ENCODE measurements around the gene KIF23. TPM values are rescaled to one million over a fixed set of nuclear protein-coding genes. Genes with fewer than 3 reads are reported as not detected.
"Not testable (repeated sequence)": the region's sequence is repeated elsewhere in the genome, so short reads cannot be mapped to it uniquely, and the experiment has no call there.

The KIF23 gene
- total RNA-seq, 3 donors from 2014 or later: 1.6 to 6.4 (median 2.2) TPM

DNA sequence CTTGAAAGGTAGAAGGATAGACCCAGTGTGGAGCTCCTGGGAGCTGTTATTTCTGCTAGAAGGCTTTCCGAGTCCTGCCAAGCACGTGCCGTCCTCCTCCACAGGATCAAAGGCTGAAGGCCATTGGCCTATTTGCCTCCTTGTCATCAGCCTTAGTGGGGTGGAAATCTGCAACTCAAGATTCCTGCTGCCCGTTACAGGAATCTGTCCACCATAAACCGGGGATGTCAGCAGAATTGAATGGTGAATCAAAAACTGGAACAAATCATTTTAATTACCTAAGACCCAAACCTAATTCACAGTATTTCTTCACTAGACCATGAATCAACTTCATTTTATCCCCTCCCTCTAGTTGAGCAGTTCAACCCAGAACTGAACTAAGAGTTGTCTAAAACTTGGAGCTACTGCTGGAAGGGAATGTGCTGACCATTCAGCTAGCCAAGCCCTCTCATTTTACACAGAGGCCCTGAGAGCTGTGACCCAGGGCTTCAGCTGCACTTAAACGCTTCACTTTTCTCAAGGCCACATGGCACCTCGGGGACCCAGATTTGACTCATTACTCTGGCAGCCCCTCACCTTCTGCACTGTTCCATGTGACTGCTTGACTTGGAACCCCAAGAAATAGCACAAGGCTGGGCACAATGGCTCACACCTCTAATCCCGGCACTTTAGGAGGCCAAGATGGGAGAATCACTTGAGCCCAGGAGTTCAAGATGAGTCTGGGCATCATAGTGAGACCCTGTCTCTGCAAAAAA is 36.8 kb upstream of the KIF23 start:
- no peaks in the 10 kb centered on the region for H3K9me3 ChIP-seq
- intact Hi-C loops (cut with DNase I; ENCODE audit: low total_unique reads): no loop called here
- no peak for DNase-seq (ENCODE audit: low spot score in 2 of 2)

DNA sequence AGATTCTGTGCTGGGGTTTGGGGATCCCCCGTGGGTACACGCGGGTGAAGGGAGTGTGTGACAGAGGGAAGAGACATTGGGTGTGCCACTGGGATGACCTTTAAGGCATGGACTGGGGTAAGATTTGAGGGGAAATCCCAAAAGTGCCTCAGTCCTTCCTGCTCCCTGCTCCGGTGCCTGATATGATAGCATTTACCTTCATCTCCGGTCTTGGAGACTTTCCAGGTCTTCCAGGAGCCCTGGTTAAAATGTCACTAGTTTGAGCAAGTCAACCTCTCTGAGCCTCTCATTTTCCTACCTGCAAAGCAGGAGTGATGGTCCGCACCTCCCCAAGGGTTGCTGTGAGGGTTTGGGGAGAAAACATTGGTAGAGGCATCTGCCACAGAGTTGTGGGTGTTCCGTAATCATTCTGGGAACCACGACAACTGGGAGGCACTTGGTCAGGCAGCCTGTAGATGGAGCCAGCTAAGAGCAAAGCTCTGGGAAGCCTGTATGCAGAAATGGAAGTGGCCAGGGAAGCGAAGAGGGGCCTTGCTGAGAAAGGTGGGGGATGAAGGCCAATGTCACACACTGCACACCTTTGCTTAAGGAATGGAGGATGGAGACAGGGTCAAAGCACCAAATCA is 33.9 kb upstream of the KIF23 start:
- Histone ChIP-seq H3K4me3 (no peak overlapping the region), H3K36me3 (no peaks in the 10 kb centered on the region), H3K9me3 (no peaks in the 10 kb centered on the region), H3K4me1 (no peaks in the 10 kb centered on the region), H3K27me3 (no peaks in the 10 kb centered on the region), H3K27ac (no peak overlapping the region)
- no peak for TF ChIP-seq POLR2AphosphoS5 (IDR thresholded peaks at IDR 0.05)
- TF ChIP-seq CTCF (IDR thresholded peaks at IDR 0.05): no peak
- no peak for TF ChIP-seq POLR2A (IDR thresholded peaks at IDR 0.05)
- no peak for DNase-seq (ENCODE audit: low spot score in 2 of 2)
- intact Hi-C loops (cut with DNase I; ENCODE audit: low total_unique reads): no loop called here

More for the DNA sequence above, 36.8 kb upstream of the KIF23 start:
- Histone ChIP-seq H3K27ac (no peak overlapping the region), H3K36me3 (no peaks in the 10 kb centered on the region), H3K27me3 (no peaks in the 10 kb centered on the region), H3K4me1 (no peaks in the 10 kb centered on the region), H3K4me3 (no peak overlapping the region)
- TF ChIP-seq POLR2A (IDR thresholded peaks at IDR 0.05): no peak
- TF ChIP-seq CTCF (IDR thresholded peaks at IDR 0.05): no peak
- TF ChIP-seq POLR2AphosphoS5 (IDR thresholded peaks at IDR 0.05): no peak

DNA sequence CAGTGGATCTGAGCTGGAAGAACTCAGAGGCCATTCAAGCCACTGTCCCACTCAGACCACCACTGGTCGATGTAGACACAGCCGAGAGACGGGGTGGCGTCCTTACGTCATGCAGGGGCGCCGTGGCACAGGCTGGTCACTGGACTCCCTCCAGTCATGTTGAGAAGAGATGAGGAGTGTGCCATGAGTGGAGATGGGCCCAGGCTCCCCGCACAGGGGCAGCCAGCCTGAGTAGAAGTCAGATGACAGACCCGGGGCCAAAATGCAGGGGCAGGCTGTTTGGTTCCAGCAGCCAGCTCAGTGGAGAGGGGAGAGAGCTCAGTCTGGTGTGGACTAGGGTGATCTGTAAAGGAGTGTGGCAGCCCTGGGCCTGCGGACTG is 33.4 kb upstream of the KIF23 start:
- DNase-seq (ENCODE audit: low spot score in 2 of 2): no peak
- intact Hi-C loops (cut with DNase I; ENCODE audit: low total_unique reads): no loop called here

DNA sequence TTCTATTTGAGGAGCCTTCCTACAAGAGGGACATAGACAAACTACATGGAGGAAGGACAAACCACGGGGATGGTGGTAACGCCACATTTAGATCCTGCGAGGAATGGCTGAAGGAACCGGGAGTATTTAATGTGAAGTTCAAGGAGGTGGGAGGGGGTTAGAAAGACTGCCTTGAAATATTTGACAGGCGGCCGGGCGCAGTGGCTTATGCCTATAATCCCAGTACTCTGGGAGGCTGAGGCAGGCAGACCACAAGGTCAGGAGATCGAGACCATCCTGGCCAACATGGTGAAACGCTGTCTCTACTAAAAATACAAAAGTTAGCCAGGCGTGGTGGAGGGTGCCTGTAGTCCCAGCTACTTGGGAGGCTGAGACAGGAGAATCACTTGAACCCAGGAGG is 32.0 kb upstream of the KIF23 start:
- intact Hi-C loops (cut with DNase I; ENCODE audit: low total_unique reads); H3K4me1 ChIP-seq; H3K27ac ChIP-seq; H3K27me3 ChIP-seq; H3K9me3 ChIP-seq; H3K4me3 ChIP-seq; H3K36me3 ChIP-seq; DNase-seq (ENCODE audit: low spot score in 2 of 2): not testable (repeated sequence)

More for the DNA sequence above, 33.4 kb upstream of the KIF23 start:
- Histone ChIP-seq H3K9me3 (no peaks in the 10 kb centered on the region), H3K4me3 (no peak overlapping the region), H3K27me3 (no peaks in the 10 kb centered on the region), H3K36me3 (no peaks in the 10 kb centered on the region), H3K4me1 (no peaks in the 10 kb centered on the region), H3K27ac (no peak overlapping the region)
- TF ChIP-seq CTCF (IDR thresholded peaks at IDR 0.05) (no peak), POLR2A (IDR thresholded peaks at IDR 0.05) (no peak), POLR2AphosphoS5 (IDR thresholded peaks at IDR 0.05) (no peak)

GRCh38 chr15:69384066-69384465 is 30.1 kb upstream of the KIF23 start:
- H3K9me3 ChIP-seq; H3K4me3 ChIP-seq; H3K4me1 ChIP-seq; H3K27ac ChIP-seq; DNase-seq (ENCODE audit: low spot score in 2 of 2); H3K27me3 ChIP-seq; intact Hi-C loops (cut with DNase I; ENCODE audit: low total_unique reads); H3K36me3 ChIP-seq: not testable (repeated sequence)
